ENCODE data around the gene RNF186. TPM values are rescaled to one million over a fixed set of nuclear protein-coding genes. Genes with fewer than 3 reads are reported as not detected.

Gene RNF186
- total RNA-seq, 6 donors from 2014 or later = not detected

DNA sequence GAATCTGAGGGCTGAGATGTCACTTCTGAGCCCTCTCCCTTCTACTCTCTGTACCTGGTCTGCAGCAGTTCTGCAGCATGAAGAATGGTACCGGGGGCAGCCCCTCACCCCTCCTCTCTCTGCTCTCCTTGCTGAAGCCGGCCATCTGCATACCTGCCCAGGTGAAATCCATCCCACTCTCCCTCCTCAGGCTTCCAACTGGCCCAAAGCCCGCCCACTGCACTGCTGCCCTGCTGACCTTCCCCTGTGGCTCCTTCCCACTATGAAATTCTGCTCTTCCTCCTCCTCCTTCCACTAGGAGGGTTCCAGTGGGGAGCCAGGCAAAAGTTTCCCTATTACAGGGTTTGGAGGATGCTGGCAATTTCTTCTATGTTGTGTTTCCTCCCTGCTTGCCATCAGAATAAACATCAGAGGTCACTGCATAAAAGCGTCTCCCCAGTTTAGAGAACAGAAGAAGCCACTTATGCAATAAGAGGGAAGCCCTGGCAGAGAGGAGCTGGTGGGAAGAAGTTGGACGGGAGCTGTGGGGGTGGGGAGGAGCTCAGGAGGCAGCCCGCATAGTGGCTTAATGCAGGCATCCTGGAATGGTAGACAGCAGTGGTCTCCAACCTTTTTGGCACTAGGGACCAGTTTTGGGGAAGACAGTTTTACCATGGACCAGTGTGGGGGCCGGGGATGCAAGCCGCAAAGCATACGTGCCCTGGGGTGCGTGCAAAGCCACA, 45.7 kb downstream of the RNF186 start:
- 77 to 87% methylated on average over 9 to 10 of the region's 10 CpGs for WGBS, 2 donors
- H3K4me1 ChIP-seq = no peaks in the 10 kb centered on the region
- ATAC-seq (ENCODE audit: low FRiP score in 2 of 2) (no peak), DNase-seq (no peak)
- no peaks in the 10 kb centered on the region for H3K27me3 ChIP-seq
- no peak overlapping the region for H3K27ac ChIP-seq
- H3K4me3 ChIP-seq = no peak overlapping the region
- no peak for TF ChIP-seq POLR2A (IDR thresholded peaks at IDR 0.05)
- no peak for TF ChIP-seq POLR2AphosphoS5 (IDR thresholded peaks at IDR 0.05)
- no peak for TF ChIP-seq EP300 (IDR thresholded peaks at IDR 0.05)
- TF ChIP-seq, protein P1, sequence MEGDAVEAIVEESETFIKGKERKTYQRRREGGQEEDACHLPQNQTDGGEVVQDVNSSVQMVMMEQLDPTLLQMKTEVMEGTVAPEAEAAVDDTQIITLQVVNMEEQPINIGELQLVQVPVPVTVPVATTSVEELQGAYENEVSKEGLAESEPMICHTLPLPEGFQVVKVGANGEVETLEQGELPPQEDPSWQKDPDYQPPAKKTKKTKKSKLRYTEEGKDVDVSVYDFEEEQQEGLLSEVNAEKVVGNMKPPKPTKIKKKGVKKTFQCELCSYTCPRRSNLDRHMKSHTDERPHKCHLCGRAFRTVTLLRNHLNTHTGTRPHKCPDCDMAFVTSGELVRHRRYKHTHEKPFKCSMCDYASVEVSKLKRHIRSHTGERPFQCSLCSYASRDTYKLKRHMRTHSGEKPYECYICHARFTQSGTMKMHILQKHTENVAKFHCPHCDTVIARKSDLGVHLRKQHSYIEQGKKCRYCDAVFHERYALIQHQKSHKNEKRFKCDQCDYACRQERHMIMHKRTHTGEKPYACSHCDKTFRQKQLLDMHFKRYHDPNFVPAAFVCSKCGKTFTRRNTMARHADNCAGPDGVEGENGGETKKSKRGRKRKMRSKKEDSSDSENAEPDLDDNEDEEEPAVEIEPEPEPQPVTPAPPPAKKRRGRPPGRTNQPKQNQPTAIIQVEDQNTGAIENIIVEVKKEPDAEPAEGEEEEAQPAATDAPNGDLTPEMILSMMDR (IDR thresholded peaks at IDR 0.05) = no peak
- peaks cover 2 to 40% (median 24%) of the 10 kb centered on the region in 4 donors for H3K36me3 ChIP-seq
- no peaks in the 10 kb centered on the region for H3K9me3 ChIP-seq

DNA sequence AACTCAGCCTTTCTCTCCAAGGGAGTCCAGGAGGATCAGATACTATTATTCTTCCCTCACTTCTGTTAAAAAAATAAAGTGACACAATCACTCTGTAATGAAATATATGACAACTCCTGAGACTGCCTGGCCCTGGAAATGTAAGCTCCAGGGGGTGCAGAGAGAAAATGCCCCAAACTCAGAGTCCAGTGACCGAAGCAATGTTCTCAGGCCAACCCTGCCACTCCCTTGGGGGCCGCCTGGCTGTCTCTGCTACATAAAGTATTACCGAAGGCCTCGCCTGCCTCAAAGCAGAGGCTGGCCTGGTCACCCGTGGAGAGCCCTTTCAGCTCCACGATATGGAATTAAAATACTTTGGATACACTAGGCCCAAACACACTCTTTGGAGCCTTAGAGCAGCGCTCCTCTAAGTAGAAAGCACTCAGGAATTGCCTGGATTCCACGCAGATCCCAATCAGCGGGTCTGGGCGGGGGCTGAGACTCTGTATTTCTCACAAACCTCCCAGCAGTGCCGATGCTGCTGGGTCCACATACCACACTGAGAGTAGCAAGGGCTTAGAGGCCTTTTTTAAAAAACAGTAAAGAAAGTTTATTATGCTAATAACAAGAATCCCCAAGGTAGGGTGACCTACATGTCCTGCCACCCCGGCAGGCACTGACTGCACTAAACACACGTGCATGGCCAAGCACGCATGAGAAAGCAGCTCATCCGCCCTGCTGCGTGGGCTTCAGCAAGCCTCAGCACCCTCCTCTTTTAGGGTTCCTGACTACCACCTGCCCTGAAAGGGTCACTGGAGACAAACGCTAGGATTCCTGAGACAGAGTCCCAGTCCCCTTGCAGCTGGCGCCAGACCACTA, 46.5 kb downstream of the RNF186 start:
- TF ChIP-seq, protein P1 (IDR thresholded peaks at IDR 0.05) = no peak
- TF ChIP-seq EP300 (IDR thresholded peaks at IDR 0.05) = no peak
- TF ChIP-seq POLR2AphosphoS5 (IDR thresholded peaks at IDR 0.05) = no peak
- no peak for TF ChIP-seq POLR2A (IDR thresholded peaks at IDR 0.05)
- Histone ChIP-seq H3K4me1 (no peaks in the 10 kb centered on the region), H3K36me3 (peaks cover 2 to 34% (median 23%) of the 10 kb centered on the region in 4 donors), H3K27ac (no peak overlapping the region), H3K4me3 (no peak overlapping the region), H3K9me3 (no peaks in the 10 kb centered on the region), H3K27me3 (no peaks in the 10 kb centered on the region)
- 88 to 92% methylated on average over 8 to 18 of the region's 18 CpGs for WGBS, 2 donors
- ATAC-seq (ENCODE audit: low FRiP score in 2 of 2) (no peak), DNase-seq (no peak)

DNA sequence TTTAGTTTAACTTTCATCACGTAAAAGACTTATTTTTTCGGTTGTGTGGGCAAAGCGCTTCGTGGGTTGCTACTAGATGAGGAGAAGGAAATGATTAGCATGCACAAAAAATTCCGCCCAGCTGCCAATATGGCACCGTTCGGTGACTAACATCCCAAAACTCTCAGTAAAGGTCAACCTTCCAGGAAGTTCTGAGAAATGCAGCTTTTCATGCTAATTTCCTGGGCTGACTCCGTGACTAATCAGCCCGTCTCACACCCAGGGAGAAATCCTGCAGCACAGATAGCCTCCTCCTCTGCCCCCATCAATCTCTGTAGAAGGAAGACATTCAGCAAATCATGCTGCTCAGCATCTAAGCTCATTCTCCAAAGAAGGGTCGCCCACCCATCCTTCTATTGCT, 49.5 kb downstream of the RNF186 start:
- ATAC-seq (ENCODE audit: low FRiP score in 2 of 2) (no peak), DNase-seq (no peak)
- Histone ChIP-seq H3K4me3 (no peak overlapping the region), H3K9me3 (no peaks in the 10 kb centered on the region), H3K4me1 (no peaks in the 10 kb centered on the region), H3K36me3 (peaks cover 2 to 22% (median 11%) of the 10 kb centered on the region in 4 donors), H3K27me3 (no peaks in the 10 kb centered on the region), H3K27ac (no peak overlapping the region)
- WGBS, 2 donors = 74 to 76% methylated on average over 10 of the region's 10 CpGs
- no peak for TF ChIP-seq EP300 (IDR thresholded peaks at IDR 0.05)
- no peak for TF ChIP-seq POLR2AphosphoS5 (IDR thresholded peaks at IDR 0.05)
- TF ChIP-seq, protein P1 (IDR thresholded peaks at IDR 0.05) = no peak
- no peak for TF ChIP-seq POLR2A (IDR thresholded peaks at IDR 0.05)

DNA sequence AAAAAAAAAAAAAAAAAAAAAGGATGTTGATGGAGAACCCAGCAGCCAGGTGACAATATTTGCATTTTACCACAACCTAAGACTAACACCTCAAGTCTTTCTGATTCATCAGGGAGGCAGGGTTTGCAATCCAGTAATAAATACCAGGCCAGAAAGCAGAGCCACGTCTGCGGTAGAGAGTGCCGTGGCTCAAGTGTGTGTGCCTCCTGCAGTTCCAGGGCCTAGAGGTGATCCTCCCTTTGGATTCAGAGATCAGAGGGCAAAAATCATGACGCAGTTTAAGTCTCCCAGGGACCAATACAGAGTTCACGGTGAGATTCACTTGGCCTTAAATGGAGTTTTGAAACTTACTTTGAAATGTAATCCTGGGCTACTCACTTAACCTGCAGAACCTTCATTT, 50.2 kb downstream of the RNF186 start:
- WGBS, 2 donors = 92 to 97% methylated on average over 5 of the region's 5 CpGs
- DNase-seq = no peak
- no peak overlapping the region for H3K4me3 ChIP-seq
- peaks cover 0 to 14% (median 5%) of the 10 kb centered on the region in 4 donors for H3K36me3 ChIP-seq
- H3K4me1 ChIP-seq = no peaks in the 10 kb centered on the region
- H3K9me3 ChIP-seq = no peaks in the 10 kb centered on the region
- no peak overlapping the region for H3K27ac ChIP-seq
- no peaks in the 10 kb centered on the region for H3K27me3 ChIP-seq
- ATAC-seq (ENCODE audit: low FRiP score in 2 of 2) = no peak
- no peak for TF ChIP-seq POLR2AphosphoS5 (IDR thresholded peaks at IDR 0.05)
- TF ChIP-seq POLR2A (IDR thresholded peaks at IDR 0.05) = no peak
- no peak for TF ChIP-seq EP300 (IDR thresholded peaks at IDR 0.05)
- TF ChIP-seq, protein P1 (IDR thresholded peaks at IDR 0.05) = no peak

Other genes with a start within 250 kb of the RNF186 start
- gene NBL1, start 171.0 kb downstream of the RNF186 start, total RNA-seq = 100 to 1,000 TPM in 3 of 6 donors, 10 to 100 TPM in 3; 40.9 to 190 (median 105) TPM
- not detected for gene HTR6, start 150.4 kb downstream of the RNF186 start, total RNA-seq
- gene TMCO4, start 15.4 kb downstream of the RNF186 start, total RNA-seq = 10 to 100 TPM; 19.1 to 46.1 (median 24.9) TPM
- gene OTUD3, start 67.1 kb upstream of the RNF186 start, total RNA-seq = 1 to 10 TPM; 3.1 to 8.6 (median 6.9) TPM
- gene PLA2G2E, start 108.3 kb upstream of the RNF186 start, total RNA-seq = not detected
- gene PLA2G2A, start 164.3 kb upstream of the RNF186 start, total RNA-seq = 100 to 1,000 TPM in 1 of 6 donors, 10 to 100 TPM in 2, 1 to 10 TPM in 1, under 1 TPM in 1, not detected in 1; 0.76 to 136 (median 14.9) TPM

Data from upper lobe of left lung (tissue), 6 donors.